ENCODE data around the gene HMSD.

DNA sequence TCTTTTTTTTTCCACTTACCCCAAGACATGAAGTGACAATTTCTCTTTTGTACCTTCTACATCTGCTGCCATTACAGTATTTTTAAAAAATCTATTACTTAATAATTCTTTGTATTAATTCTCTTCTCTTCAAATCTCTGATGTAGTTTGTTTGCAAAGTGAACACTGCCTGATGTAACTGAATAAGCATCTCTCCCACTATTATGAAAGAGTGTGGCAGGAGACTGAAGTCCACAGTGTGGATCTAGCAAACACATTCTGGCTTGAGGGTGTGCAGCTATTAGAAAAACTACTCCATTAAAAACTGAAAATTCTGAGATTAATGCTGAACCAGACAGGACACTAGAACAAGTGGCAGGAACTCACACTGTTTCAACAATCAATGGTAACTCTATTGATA is 15.8 kb downstream of the HMSD start:
- TF ChIP-seq, protein P1, sequence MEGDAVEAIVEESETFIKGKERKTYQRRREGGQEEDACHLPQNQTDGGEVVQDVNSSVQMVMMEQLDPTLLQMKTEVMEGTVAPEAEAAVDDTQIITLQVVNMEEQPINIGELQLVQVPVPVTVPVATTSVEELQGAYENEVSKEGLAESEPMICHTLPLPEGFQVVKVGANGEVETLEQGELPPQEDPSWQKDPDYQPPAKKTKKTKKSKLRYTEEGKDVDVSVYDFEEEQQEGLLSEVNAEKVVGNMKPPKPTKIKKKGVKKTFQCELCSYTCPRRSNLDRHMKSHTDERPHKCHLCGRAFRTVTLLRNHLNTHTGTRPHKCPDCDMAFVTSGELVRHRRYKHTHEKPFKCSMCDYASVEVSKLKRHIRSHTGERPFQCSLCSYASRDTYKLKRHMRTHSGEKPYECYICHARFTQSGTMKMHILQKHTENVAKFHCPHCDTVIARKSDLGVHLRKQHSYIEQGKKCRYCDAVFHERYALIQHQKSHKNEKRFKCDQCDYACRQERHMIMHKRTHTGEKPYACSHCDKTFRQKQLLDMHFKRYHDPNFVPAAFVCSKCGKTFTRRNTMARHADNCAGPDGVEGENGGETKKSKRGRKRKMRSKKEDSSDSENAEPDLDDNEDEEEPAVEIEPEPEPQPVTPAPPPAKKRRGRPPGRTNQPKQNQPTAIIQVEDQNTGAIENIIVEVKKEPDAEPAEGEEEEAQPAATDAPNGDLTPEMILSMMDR (IDR thresholded peaks at IDR 0.05) = no peak
- no peak for TF ChIP-seq POLR2A (IDR thresholded peaks at IDR 0.05)
